ENCODE results near the gene MLXIPL. TPM values are rescaled to one million over a fixed set of nuclear protein-coding genes. Genes with fewer than 3 reads are reported as not detected.
A peak's percentile ranks its signal among the peaks of the same experiment; 100 is the strongest.

MLXIPL gene
- total and polyA plus RNA-seq, 4 donors = 50.3 to 384 (median 232) TPM

DNA sequence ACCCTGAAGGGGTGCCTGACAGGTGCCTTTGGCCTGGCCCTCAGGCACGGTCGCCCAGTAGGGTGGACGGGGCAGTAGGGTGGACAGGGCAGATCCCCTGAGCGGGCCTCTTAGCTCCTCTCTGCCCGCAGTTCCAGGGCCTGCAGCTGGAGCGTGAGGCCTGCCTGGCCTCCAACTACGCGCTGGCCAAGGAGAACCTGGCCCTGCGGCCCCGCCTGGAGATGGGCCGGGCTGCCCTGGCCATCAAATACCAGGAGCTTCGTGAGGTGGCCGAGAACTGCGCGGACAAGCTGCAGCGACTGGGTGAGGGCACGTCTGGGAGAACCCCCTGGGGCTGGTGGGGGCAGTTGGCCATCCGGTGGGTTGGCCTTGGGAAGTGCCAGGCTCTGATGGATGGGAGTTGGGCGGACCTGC lies 45.0 kb upstream of the MLXIPL start:
- DNase-seq (ENCODE audit: low spot score) = no peak
- Histone ChIP-seq H3K9ac (ENCODE audit: low read depth in 1 of 2, low read length in 2 of 2) (no peak overlapping the region), H3K27me3 (ENCODE audit: control insufficient read depth in 4 of 4, insufficient read depth in 4 of 4, low read length in 3 of 4) (no peaks in the 10 kb centered on the region), H3K27ac (ENCODE audit: low read depth in 1 of 2, low read length in 2 of 2) (no peak overlapping the region), H3K9me3 (ENCODE audit: control insufficient read depth in 4 of 4, low read length in 3 of 4) (no peaks in the 10 kb centered on the region), H3K4me3 (ENCODE audit: low read depth in 1 of 3, low read length in 3 of 3) (no peak overlapping the region), H3K4me1 (ENCODE audit: control insufficient read depth in 4 of 4, insufficient read depth in 4 of 4, low read length in 3 of 4) (peaks cover 8 to 31% (median 17%) of the 10 kb centered on the region in 4 donors), H3K36me3 (ENCODE audit: control insufficient read depth in 4 of 4, insufficient read depth in 3 of 4, low read depth in 1 of 4, low read length in 3 of 4) (no peaks in the 10 kb centered on the region)
- no peak for TF ChIP-seq YY1 (IDR thresholded peaks at IDR 0.05)
- TF ChIP-seq JUND (IDR thresholded peaks at IDR 0.05) = no peak
- no peak for TF ChIP-seq HNF4A (conservative IDR thresholded peaks at IDR 0.05)
- TF ChIP-seq SP1 (IDR thresholded peaks at IDR 0.05) = no peak
- WGBS = 85% methylated on average over 19 of the region's 19 CpGs

DNA sequence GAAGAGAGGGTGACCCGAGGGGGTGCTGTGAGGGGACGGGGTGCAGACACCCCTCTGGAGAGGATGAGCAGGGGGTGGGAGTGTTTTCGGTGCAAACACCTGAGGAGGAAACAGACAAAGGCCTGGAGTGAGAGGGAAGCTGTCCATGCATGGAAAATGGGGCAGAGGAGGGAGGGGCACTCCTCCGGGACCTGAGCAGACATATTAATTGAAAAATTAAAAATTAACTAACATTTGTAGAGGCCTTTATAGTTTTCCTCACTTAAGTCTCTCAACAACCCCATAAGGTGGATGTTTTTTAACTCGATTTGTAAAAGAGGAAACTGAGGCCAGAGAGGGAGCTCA lies 44.5 kb upstream of the MLXIPL start:
- no peak for DNase-seq (ENCODE audit: low spot score)
- Histone ChIP-seq H3K27ac (ENCODE audit: low read depth in 1 of 2, low read length in 2 of 2) (no peak overlapping the region), H3K9me3 (ENCODE audit: control insufficient read depth in 4 of 4, low read length in 3 of 4) (no peaks in the 10 kb centered on the region), H3K9ac (ENCODE audit: low read depth in 1 of 2, low read length in 2 of 2) (peak overlapping the region in 1 of 2 donors; percentile 7), H3K27me3 (ENCODE audit: control insufficient read depth in 4 of 4, insufficient read depth in 4 of 4, low read length in 3 of 4) (no peaks in the 10 kb centered on the region), H3K36me3 (ENCODE audit: control insufficient read depth in 4 of 4, insufficient read depth in 3 of 4, low read depth in 1 of 4, low read length in 3 of 4) (no peaks in the 10 kb centered on the region), H3K4me3 (ENCODE audit: low read depth in 1 of 3, low read length in 3 of 3) (peak overlapping the region in 1 of 3 donors; percentile 83), H3K4me1 (ENCODE audit: control insufficient read depth in 4 of 4, insufficient read depth in 4 of 4, low read length in 3 of 4) (peaks cover 8 to 31% (median 17%) of the 10 kb centered on the region in 4 donors)
- TF ChIP-seq RAD21 (IDR thresholded peaks at IDR 0.05) (no peak), HNF4G (IDR thresholded peaks at IDR 0.05) (no peak), EGR1 (IDR thresholded peaks at IDR 0.05; ENCODE audit: low read depth in 2 of 2) (no peak), REST (IDR thresholded peaks at IDR 0.05) (no peak)
- TF ChIP-seq, protein P1, sequence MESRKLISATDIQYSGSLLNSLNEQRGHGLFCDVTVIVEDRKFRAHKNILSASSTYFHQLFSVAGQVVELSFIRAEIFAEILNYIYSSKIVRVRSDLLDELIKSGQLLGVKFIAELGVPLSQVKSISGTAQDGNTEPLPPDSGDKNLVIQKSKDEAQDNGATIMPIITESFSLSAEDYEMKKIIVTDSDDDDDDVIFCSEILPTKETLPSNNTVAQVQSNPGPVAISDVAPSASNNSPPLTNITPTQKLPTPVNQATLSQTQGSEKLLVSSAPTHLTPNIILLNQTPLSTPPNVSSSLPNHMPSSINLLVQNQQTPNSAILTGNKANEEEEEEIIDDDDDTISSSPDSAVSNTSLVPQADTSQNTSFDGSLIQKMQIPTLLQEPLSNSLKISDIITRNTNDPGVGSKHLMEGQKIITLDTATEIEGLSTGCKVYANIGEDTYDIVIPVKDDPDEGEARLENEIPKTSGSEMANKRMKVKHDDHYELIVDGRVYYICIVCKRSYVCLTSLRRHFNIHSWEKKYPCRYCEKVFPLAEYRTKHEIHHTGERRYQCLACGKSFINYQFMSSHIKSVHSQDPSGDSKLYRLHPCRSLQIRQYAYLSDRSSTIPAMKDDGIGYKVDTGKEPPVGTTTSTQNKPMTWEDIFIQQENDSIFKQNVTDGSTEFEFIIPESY (IDR thresholded peaks at IDR 0.05) = no peak
- 41% methylated on average over 5 of the region's 5 CpGs for WGBS

GRCh38 chr7:73668103-73668885 lies 44.0 kb upstream of the MLXIPL start:
- peaks cover 8 to 31% (median 17%) of the 10 kb centered on the region in 4 donors for H3K4me1 ChIP-seq (ENCODE audit: control insufficient read depth in 4 of 4, insufficient read depth in 4 of 4, low read length in 3 of 4)
- peak overlapping the region in 1 of 2 donors; percentile 7 for H3K9ac ChIP-seq (ENCODE audit: low read depth in 1 of 2, low read length in 2 of 2)
- H3K9me3 ChIP-seq (ENCODE audit: control insufficient read depth in 4 of 4, low read length in 3 of 4) = no peaks in the 10 kb centered on the region
- no peak overlapping the region for H3K27ac ChIP-seq (ENCODE audit: low read depth in 1 of 2, low read length in 2 of 2)
- 5% methylated on average over 52 of the region's 52 CpGs for WGBS
- DNase-seq (ENCODE audit: low spot score) = no peak
- H3K4me3 ChIP-seq (ENCODE audit: low read depth in 1 of 3, low read length in 3 of 3) = peak overlapping the region in 2 of 3 donors; percentile 10 to 83
- no peaks in the 10 kb centered on the region for H3K36me3 ChIP-seq (ENCODE audit: control insufficient read depth in 4 of 4, insufficient read depth in 3 of 4, low read depth in 1 of 4, low read length in 3 of 4)
- no peak for TF ChIP-seq GABPA (IDR thresholded peaks at IDR 0.05 in 1 of 2, conservative IDR thresholded peaks at IDR 0.05 in 1 of 2)
- TF ChIP-seq, protein P2, sequence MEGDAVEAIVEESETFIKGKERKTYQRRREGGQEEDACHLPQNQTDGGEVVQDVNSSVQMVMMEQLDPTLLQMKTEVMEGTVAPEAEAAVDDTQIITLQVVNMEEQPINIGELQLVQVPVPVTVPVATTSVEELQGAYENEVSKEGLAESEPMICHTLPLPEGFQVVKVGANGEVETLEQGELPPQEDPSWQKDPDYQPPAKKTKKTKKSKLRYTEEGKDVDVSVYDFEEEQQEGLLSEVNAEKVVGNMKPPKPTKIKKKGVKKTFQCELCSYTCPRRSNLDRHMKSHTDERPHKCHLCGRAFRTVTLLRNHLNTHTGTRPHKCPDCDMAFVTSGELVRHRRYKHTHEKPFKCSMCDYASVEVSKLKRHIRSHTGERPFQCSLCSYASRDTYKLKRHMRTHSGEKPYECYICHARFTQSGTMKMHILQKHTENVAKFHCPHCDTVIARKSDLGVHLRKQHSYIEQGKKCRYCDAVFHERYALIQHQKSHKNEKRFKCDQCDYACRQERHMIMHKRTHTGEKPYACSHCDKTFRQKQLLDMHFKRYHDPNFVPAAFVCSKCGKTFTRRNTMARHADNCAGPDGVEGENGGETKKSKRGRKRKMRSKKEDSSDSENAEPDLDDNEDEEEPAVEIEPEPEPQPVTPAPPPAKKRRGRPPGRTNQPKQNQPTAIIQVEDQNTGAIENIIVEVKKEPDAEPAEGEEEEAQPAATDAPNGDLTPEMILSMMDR (IDR thresholded peaks at IDR 0.05; ENCODE audit: low read depth, low read length, missing input control) = no peak
- no peak for TF ChIP-seq YY1 (IDR thresholded peaks at IDR 0.05)
- TF ChIP-seq TAF1 (conservative IDR thresholded peaks at IDR 0.05) = no peak
- TF ChIP-seq EGR1 (IDR thresholded peaks at IDR 0.05; ENCODE audit: low read depth in 2 of 2) = no peak
- no peak for TF ChIP-seq SP1 (IDR thresholded peaks at IDR 0.05)
- TF ChIP-seq, protein P1 (IDR thresholded peaks at IDR 0.05) = no peak
- no peak for TF ChIP-seq HNF4G (IDR thresholded peaks at IDR 0.05)
- no peaks in the 10 kb centered on the region for H3K27me3 ChIP-seq (ENCODE audit: control insufficient read depth in 4 of 4, insufficient read depth in 4 of 4, low read length in 3 of 4)

Measured in liver (tissue), 9 donors.